Esophagus squamous epithelium (tissue), 5 donors: ENCODE results near the gene ITM2B. TPM values are rescaled to one million over a fixed set of nuclear protein-coding genes. Genes with fewer than 3 reads are reported as not detected.

ENCODE experiments used
- DNase-seq: peaks from one replicate; lab custom pipeline; 2025; lab: John Stamatoyannopoulos, UW
- H3K27ac ChIP-seq, 4 donors: fragments of 200-600 bp; sonication (generic); one replicate each; pipeline ENCODE4 v1.5.1; 2016 to 2019; ENCODE audit warnings: mild to moderate bottlenecking in 1 of 4
- H3K27me3 ChIP-seq, 4 donors: fragments of 200-600 bp; sonication (generic); 1 replicate in 3 of 4; 2 replicates in 1 of 4; pipeline versions ENCODE4 v1.5.1 to v1.6.0; 2017 to 2021; ENCODE audit warnings: antibody characterized with exemption in 1 of 4
- H3K36me3 ChIP-seq, 3 donors: fragments of 200-600 bp; sonication (generic); one replicate each; pipeline ENCODE4 v1.5.1; 2016 to 2019
- H3K4me1 ChIP-seq, 3 donors: fragments of 200-600 bp; sonication (generic); one replicate each; pipeline ENCODE4 v1.5.1; 2017 to 2019
- H3K4me3 ChIP-seq, 4 donors: fragments of 200-600 bp; sonication (generic); 1 replicate in 3 of 4; 2 replicates in 1 of 4; pipeline ENCODE4 v1.5.1; 2016 to 2019; ENCODE audit warnings: mild to moderate bottlenecking in 2 of 4, moderate library complexity in 1 of 4
- H3K9me3 ChIP-seq, 3 donors: fragments of 200-600 bp; sonication (generic); one replicate each; pipeline ENCODE4 v1.5.1; 2016 to 2019
- CTCF ChIP-seq, 6 experiments: fragments of 450-650 bp in 4 of 6; fragments of 200-600 bp in 2 of 6; sonication (generic) in 2 of 6; IDR thresholded peaks; one replicate each; pipeline ENCODE4 v1.5.1; 2016 to 2019; ENCODE audit warnings: antibody characterized with exemption in 6 of 6, mild to moderate bottlenecking in 4 of 6, moderate library complexity in 4 of 6
- POLR2A ChIP-seq, 4 donors: fragments of 450-650 bp; IDR thresholded peaks; one replicate each; pipeline ENCODE4 v1.6.1; 2017; ENCODE audit warnings: antibody characterized with exemption in 4 of 4, mild to moderate bottlenecking in 4 of 4, moderate library complexity in 3 of 4
- WGBS, 2 donors: methylation state at CpG; one replicate each; pipeline ENCODE4 v1.1.5; 2018; 5-methylcytosine and 5-hydroxymethylcytosine counted together
- intact Hi-C: fragments of 100-400 bp; cut with DNase I; formaldehyde crosslinking; loops from one replicate; pipeline ENCODE4 v1.15.0; 2022
- total RNA-seq, 4 donors: library from RNA; depleted of rRNA; stranded (reverse); fragments of >200 nt; gene quantifications; one replicate each; pipeline ENCODE4 v1.1.0, GENCODE V29; 2016
- donor health status: DM: yes; HTN: yes; CAD: no.

The ITM2B gene
- total RNA-seq, 4 donors from 2014 or later = 418 to 554 (median 457) TPM

DNA sequence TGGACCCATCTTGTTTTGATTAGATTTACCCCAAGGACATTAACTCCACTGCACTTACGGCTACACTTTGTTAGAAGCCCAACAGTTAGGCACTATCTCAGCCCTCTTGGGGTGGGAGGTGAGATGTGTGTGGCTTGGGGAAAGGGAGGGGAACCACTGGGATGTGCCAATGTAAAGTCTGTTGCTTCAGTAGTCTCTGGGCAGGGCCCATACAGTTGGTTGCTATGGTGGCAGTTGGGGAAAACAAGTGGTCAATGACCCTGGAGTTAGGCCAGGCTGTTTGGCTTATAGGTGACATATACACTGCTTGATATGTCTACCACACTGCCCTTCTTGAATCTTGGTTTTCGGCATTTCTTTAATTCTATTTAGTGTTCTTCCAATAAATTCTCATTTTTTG lies 61.6 kb downstream of the ITM2B start:
- Histone ChIP-seq H3K4me3 (no peak overlapping the region), H3K27ac (no peak overlapping the region), H3K27me3 (no peaks in the 10 kb centered on the region), H3K9me3 (no peaks in the 10 kb centered on the region), H3K36me3 (no peaks in the 10 kb centered on the region), H3K4me1 (peaks cover 0 to 4% (median 0%) of the 10 kb centered on the region in 3 donors)
- intact Hi-C loops = no loop called here
- WGBS, 2 donors = 95 to 97% methylated on average over 2 of the region's 2 CpGs
- DNase-seq = no peak
- TF ChIP-seq POLR2A (IDR thresholded peaks at IDR 0.05) = no peak
- TF ChIP-seq CTCF (IDR thresholded peaks at IDR 0.05) = no peak

GRCh38 chr13:48295271-48295670 lies 62.3 kb downstream of the ITM2B start:
- H3K27me3 ChIP-seq = no peaks in the 10 kb centered on the region
- TF ChIP-seq CTCF (IDR thresholded peaks at IDR 0.05) (no peak), POLR2A (IDR thresholded peaks at IDR 0.05) (no peak)
- no peaks in the 10 kb centered on the region for H3K36me3 ChIP-seq
- no peak overlapping the region for H3K4me3 ChIP-seq
- intact Hi-C loops = no loop called here
- H3K27ac ChIP-seq = no peak overlapping the region
- WGBS, 2 donors = 83 to 100% methylated on average over 1 of the region's 1 CpG
- no peaks in the 10 kb centered on the region for H3K9me3 ChIP-seq
- H3K4me1 ChIP-seq = peaks cover 0 to 4% (median 0%) of the 10 kb centered on the region in 3 donors
- no peak for DNase-seq

- Histone ChIP-seq H3K9me3 (no peaks in the 10 kb centered on the region), H3K4me3 (no peak overlapping the region), H3K27me3 (no peaks in the 10 kb centered on the region), H3K27ac (no peak overlapping the region), H3K4me1 (peaks cover 0 to 4% (median 0%) of the 10 kb centered on the region in 3 donors), H3K36me3 (no peaks in the 10 kb centered on the region)
- DNase-seq = no peak
- 60 to 74% methylated on average over 2 of the region's 2 CpGs for WGBS, 2 donors
- intact Hi-C loops = no loop called here
- TF ChIP-seq CTCF (IDR thresholded peaks at IDR 0.05) (no peak), POLR2A (IDR thresholded peaks at IDR 0.05) (no peak)
Measured at GRCh38 chr13:48296528-48296927, 63.5 kb downstream of the ITM2B start.

- Histone ChIP-seq H3K4me1 (peaks cover 0 to 4% (median 0%) of the 10 kb centered on the region in 3 donors), H3K4me3 (no peak overlapping the region), H3K27me3 (no peaks in the 10 kb centered on the region), H3K36me3 (no peaks in the 10 kb centered on the region), H3K27ac (no peak overlapping the region), H3K9me3 (no peaks in the 10 kb centered on the region)
- DNase-seq = no peak
- intact Hi-C loops = no loop called here
- TF ChIP-seq CTCF (IDR thresholded peaks at IDR 0.05) (no peak), POLR2A (IDR thresholded peaks at IDR 0.05) (no peak)
- 68 to 72% methylated on average over 4 of the region's 4 CpGs for WGBS, 2 donors
Measured at GRCh38 chr13:48297131-48297786, 64.3 kb downstream of the ITM2B start.

DNA sequence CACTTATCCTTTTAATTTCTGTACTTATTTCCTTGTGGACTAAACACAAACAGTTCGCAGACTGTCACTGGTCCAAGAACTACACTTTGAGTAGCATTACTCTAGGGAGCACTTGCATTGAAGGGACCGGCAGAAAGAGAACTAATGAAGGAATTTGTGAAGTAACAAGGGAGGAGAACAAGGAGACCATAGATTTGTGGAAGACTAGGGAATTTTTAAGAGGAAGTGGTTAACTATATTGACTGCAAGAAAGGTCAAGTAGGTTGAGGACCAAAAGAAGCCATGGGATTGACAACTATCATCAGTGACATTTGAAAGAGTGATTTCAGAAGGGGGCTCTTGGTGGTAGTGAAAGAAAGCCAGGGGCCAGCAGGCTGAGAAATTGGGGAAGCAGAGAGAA lies 66.6 kb downstream of the ITM2B start:
- Histone ChIP-seq H3K27ac (no peak overlapping the region), H3K4me3 (no peak overlapping the region), H3K4me1 (peaks cover 0 to 14% (median 0%) of the 10 kb centered on the region in 3 donors), H3K9me3 (no peaks in the 10 kb centered on the region), H3K27me3 (no peaks in the 10 kb centered on the region), H3K36me3 (no peaks in the 10 kb centered on the region)
- DNase-seq = no peak
- TF ChIP-seq POLR2A (IDR thresholded peaks at IDR 0.05) (no peak), CTCF (IDR thresholded peaks at IDR 0.05) (no peak)
- 88 to 95% methylated on average over 2 of the region's 2 CpGs for WGBS, 2 donors
- intact Hi-C loops = no loop called here
